Stimulated activated CD8-positive, alpha-beta memory T cell treated with anti-CD3 and anti-CD28 coated beads, Interleukin-12 subunit alpha, Interleukin-12 subunit beta, amount 100 ng/mL, for 24 hours (primary cell): ENCODE results near the gene FOXO3.
"Not testable (repeated sequence)": the region's sequence is repeated elsewhere in the genome, so short reads cannot be mapped to it uniquely, and the experiment has no call there.

Experiments used
- DNase-seq: peaks from one replicate; pipeline ENCODE4 v3.0.0-alpha.2; 2020; ENCODE audit errors: extremely low read depth

FOXO3 gene

DNA sequence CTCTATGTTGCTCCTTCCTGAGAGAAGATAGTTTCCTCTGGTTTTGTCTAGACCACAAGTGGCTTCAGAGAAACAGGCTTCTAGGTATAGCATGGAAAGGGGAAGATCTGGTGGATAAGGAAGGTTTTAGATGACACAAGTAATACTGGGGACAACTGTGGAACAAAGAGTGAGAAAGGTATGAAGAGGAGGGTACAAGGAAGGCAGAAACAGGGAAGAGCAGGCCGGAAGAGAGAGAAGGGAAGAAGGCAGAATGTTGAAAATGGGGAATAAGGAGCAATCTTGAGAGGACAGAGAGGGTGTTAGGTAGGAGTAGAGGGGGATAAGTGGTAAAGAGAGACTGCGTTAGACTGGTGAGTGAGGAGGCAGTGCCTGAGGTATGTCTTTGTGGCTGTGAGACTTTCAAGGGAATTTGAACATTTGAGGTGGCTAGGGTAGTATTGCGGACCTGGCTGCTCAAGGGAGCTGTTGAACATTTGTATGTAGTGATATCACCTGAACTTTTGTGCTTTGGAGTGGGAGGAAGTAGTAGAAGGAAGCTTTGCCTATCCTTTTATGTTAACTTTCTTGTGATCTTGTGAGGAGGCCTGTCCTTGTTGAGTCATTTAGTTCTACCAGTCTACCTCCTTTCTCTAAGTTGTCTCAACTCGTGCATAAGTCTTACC, 69.5 kb downstream of the FOXO3 start:
- no peak for DNase-seq

DNA sequence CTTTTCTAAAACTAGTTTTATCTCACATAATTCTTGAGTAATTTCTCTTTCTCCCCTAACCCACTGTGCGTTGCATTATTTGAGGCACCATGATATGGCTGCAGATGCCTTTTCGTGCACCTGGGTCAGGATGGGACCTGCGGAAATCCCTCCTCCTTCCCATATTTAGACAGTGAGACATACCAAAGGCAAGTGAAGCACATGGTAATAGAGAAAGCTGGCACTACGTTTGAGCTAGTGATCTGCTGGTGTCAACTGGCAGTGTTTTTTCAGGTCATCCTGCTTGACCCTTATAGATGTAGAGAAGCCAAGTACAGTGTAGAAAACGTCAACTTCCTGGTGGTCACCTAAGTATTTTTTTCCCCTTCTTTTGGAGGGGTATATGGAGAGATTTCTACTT, 71.7 kb downstream of the FOXO3 start:
- DNase-seq, result no peak

DNA sequence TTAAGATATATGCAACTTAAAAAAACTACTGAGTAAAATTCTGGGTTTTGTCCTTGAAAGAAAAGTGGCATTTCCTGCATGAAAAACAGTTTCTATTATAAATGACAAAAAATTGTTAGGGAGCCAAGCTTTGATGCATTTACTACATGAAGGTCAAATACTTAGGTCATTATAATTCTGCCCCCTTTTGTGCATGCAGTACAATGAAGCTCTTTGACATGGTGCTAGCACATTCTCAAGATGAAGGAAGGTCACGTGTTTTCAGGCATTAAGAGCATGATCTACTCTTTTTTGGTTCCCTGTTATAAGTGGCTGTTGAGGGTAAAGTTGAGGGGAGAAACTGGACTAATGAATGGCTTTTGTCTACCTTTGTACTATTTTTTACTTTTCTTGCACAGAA, 72.7 kb downstream of the FOXO3 start:
- no peak for DNase-seq

DNA sequence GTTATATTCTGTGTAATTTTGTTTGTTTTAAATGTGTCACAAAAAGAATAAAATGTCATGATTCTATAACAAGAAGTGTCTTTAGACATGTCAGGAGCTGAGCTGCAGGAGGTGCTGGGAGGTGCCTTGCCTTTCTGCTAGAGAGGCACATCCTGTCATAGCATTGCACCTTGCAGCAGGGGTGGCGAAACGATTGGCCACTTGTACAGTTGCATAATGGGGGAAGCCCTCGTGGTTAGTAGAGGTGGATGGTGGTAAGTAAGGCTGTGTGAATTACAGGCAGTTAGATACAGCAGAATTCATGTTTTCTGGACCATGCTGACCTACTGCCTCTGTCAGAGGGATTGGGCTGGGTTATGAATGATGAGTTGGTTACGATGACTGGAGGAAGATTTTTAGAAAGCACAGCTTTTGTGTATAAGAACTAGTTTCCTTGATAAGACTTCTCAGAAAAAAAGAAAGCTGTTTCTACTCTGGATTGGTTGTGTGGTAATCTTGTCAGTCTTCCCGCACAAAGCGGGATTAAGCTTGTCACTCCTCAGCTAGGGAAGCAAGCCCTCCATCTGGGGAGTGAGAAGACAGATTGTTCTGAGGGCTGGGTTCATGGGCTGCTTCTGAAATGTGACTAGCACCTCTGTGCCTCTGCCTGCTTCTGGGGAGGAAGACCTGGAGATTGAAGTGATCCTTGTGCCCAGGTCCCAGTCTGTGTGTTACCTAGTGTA, 74.9 kb downstream of the FOXO3 start:
- DNase-seq, result peak; percentile 1

DNA sequence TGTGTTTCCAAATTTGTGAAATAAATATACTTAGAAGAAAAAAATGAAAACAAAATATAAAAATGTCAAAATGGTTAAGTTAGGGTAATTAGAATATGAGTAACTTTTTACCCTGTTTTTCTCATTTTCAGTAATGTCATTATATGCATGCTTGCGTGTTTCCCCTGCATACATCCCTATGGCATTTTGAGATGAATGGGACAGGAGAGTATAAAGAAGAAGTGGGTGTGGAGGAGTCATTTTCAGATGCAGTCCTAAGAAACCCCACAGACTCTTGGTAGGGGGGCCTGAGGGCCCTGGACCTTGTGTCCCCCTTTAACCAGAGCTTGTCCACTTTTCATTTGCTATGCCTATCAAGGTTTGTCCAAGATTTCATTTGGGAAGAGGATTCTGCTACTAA, 77.2 kb downstream of the FOXO3 start:
- DNase-seq, result no peak

DNA sequence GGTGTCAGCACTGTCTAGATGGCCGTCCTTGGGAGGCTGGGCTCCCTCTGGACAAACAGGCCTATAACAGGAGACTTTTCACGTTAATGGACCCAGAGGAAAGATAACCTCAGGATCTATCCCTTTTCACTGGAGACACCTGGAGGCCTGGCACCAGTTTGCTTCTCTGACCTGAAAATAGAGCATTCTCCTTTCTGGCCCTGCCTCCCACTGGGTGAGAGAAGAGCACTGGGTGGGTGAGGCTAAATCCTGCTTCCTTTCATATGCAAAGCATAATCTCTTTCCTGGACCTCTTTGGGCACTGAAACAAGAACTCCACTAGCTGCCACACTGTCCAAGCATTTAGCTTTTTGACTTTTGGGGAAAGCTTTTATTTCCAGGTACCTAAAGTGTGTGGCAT, 78.3 kb downstream of the FOXO3 start:
- no peak for DNase-seq

DNA sequence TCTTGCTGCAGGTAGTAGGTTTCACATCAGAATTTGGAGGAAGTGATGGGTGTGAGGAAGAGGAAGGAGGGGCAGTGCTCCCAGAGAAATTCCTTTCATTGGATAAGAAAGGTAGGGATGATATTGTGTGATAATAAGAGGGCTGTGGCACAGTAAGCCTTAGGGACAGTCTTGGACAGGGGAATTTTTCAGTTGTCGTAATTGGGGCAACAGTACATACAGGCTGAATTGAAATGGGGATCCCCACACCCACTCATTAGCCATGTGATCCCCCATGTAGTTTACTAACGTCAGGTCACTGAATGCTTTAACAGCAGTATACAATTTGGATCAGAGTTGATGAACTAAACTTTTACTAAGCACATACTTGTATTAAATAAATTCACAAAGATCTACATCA, 79.4 kb downstream of the FOXO3 start:
- no peak for DNase-seq

DNA sequence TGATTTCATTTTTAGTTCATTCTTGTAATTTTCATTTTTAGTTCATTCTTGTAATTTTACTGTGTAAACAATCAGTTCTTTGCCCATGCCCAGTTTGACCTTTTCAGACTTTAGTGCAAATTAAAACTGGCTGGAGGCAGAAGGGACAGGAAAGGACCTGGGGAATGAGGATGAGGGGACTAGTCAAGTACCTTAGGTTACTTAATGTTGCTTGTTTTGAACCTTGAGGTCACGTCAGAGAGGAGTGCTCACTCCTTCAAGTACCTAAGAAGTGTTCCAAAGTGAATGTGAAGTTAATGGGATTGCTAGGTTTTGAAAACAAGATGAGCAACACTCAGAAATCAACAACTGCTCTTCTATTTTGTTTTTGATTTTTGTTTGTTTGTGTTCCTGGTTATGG, 82.5 kb downstream of the FOXO3 start:
- no peak for DNase-seq

DNA sequence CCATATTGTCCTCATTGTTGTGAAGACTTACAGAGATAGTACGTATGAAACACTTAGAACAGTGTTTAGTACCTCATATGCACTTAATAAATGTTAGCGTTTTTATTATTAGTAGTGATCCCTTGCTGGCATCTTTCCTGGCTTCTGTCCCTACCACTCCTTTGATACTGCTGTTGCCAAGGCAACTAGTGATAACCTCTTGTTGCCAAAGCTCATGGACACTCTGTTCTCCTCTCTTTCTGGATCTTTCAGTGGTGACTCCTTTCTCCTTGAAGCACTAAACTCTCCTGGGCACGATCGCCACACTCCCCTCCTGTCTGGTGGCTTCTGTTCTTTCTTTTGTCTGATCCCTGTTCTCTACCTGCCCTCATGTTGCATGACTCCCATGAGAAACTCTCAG, 83.5 kb downstream of the FOXO3 start:
- no peak for DNase-seq

DNA sequence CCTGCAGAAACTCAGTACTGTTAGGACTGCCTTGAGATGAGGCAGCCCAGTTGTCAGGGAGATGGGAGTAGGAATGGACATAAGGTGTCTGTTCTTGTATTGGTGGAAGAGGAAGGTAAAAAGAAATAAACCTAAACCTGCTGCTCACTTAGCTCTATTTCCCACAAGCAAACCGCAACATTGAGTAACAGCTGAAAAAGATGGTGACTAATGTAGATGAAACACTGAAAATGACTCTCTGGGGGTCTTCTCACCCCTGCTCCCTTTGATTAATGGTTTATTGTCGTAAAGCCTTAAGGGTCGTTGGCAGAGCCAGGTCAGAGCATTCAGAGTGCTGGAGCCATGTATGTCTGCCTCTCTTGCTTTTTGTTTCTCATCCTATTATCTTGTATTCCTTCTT, 87.5 kb downstream of the FOXO3 start:
- DNase-seq, result no peak

DNA sequence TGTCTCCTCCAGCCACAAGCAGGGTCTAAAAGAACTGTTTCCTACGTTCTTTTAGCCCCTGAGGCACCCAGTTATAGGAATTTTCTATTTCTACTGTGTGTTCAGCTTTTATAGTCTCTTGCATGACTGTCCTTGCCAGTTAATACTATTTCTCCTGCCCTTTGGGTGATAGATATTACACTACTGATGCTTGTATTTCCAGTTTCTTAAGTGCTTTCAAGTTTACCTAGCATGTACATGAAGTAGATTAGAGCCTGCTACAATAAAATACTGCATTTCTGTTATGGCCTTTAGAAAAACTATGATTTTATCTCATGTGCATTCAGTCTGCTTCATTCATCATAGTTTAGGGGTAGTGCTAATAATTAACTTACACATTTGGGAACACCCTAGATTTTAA, 89.6 kb downstream of the FOXO3 start:
- no peak for DNase-seq

DNA sequence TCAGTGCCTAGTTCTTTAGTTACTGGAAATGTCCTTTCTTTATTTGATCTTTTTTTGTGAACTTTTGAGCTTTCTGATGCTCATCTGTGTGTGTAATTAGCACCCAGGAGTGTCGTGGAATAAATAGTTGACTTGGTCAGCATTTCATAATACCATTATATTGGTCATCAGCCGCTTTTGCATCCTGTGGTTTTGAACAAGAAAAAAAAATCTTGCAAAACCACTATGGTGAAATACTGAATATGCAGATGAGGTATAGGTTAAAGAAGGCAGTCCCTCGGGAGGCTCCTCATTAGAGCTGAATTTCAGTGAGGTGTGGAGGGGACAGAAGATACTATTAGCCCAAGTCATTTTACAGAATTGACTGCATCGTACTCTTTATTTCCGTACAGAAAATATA, 90.1 kb downstream of the FOXO3 start:
- no peak for DNase-seq

DNA sequence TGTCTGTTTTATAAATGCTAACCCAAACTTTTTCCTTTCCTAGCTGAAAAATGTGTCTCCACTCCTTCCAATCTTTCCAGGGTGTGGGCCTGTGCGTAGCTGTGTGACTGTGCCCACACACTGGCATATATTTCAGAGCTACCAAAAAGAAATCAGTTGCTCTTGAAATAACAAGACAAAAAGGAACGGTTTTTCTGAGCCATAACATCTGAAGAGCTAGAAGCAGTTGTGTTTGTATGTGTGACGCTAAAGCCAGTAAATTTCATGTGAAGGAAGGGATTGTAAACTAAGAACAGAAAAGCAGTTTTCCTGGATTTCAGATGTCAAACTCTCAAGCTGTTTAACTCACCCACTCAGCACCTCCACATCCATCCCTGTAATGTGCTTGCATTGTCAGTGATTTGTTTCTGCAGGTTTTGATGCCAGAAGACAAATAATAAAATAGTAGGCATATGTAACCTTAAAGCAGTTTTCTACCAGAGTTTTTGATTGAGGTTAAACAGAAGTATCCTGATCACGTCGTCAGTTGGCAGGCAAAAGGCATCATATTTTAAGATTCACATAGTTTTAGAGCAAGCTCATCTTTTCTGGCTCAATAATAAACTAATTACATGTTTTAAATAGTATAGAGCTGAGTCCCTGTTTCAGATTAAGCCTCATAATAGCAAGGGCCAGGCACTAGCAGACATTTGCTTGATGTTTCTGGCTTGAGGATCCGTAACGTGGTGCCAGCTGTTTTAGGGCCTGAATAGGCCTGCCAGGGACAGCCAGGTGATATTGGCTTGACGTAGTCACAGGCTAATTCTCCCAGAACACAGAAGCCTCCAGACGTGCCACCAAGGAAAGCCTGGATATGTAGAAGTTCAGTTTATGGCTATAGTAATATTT, 90.9 kb downstream of the FOXO3 start:
- DNase-seq, result no peak

DNA sequence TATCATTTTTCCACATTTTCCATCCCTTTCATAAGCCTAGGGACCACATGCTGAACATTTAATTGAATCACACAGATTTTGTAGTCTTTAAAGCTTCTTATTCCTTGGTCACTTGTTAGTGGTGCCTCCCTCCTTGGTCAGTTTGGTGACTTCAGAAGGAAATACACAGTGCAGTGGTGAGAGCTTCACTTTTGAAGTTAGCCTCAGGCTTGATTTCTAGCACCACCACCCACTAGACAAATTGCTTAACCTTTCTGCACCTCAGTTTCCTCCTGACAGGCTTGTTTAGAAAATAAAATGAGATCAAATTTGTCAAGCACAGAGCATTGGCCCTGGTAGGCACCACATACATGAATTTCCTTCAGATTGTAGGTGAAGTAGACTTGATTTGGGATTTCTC, 91.7 kb downstream of the FOXO3 start:
- DNase-seq, result no peak

DNA sequence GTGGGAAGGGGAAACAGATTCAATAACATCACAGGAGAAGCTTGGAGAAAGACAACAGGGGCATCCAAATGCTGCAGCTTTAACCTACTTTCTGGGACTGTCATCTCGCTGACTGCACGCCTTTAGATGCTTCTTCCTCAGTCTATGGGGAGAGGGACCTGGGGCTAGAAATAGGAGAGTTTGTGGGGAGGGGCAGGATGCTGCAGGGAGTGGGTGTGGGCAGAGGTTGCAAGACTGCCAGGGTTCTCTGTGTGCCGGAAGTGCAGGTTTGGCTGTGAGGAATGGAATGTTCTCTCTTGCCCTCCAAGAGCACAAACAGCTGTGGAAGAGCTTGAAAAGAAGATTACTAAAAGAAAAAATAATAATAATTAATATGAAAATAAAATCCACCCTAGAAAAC, 93.2 kb downstream of the FOXO3 start:
- no peak for DNase-seq

DNA sequence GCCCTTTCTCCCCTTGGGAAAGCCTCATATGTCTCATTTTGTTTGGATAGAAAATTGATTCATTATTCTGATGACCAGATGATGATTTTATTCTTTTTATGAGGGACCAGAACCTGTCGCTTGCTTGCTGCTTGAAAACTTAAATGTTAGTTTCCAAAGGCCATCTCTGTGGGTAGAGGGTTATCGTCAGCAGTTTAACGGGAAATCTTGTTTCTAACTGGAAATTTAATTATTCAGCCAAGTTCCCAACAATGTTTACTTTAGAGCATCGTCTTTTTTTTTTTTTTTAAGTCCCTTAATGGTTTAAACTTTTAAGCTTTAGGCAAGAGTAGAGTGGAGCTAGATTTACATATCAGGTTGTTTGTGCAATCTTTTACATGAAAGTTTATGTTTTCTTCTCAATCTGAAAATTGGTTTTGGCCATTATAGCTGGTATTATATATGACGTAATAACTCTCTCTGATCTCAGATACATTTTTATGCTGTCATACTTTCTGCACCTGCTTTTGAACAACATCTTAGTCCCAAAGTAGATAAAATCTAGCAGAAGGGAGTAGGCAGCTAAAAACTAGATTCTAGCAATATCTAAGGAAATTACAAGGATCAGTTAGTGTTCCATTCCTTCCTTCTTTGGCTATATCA, 93.9 kb downstream of the FOXO3 start:
- DNase-seq, result no peak

DNA sequence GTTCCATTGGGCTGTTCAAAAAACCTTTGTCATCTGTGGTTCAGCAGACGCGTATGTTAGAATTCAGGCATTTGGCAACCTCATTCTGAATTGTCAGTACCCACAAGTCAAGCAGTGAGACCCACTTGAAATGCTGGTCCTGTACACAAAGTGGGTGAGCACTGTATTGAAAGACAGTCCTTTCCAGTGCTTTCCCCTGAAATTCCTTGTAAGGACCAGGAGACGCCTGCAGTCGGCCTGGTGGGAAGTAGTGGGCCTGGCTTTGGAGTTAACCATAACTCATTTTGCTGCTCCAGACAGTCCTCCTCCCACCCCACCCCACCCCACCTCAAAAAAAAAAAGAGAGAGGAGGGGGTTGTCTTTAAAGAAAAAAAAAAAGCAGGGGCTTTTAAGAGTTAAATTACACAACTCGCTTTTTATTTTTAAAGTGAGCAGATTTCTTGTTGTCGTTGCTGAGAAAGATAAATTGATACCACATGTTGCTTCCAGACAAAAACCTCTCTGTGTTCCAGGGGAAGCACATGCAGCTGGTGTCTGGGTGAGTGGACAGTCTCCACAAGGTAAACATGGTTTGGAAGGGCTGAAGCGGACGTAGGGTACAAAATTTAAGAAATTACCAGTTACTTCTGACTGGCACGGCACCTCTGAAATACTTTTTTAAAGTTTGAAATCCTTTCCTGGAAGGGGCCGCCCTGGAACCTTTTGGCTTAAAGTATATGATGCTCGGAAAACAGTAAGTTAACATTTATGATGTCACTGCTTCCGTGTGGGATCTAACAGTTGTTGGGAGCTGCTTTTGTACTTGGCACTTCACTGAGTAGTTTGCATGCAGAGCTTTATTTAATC, 95.3 kb downstream of the FOXO3 start:
- DNase-seq, result no peak

DNA sequence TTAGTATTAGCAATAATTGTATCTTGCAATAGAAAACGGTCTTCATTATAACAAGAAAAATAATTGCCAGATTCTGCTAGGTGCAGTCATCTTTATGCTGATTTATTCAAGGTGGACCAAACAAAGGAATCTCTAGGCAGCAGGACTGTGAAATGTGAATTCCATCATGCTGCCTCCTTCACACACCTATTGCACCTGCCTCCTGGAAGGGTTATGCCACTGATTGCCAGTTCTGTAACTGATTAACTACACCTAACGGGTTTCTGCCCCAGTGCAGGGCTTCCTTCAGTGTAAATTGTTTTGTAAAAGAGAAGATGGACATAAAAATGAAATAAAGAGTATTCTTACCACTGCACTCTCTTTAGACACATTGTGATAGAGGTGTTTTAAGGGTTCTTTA, 96.1 kb downstream of the FOXO3 start:
- no peak for DNase-seq

DNA sequence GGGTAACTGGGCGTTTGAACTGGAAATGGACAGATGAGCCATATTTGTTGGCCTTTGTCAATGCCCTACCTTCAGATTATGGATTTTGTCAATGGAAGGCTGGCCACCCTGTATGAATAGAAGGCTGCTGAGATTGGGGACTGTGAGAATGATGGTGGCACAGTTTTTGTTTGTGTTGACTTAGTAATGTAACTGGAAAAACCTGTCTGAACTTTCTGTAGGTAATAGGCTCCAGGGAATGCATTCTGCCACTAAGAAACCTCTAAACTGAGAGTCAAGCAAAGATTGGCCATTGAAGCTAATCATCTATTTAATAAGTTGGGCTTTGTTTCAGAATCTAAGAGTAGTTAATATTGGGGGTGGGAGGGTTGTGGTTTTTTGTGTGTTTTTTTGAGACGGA, 97.5 kb downstream of the FOXO3 start:
- no peak for DNase-seq

DNA sequence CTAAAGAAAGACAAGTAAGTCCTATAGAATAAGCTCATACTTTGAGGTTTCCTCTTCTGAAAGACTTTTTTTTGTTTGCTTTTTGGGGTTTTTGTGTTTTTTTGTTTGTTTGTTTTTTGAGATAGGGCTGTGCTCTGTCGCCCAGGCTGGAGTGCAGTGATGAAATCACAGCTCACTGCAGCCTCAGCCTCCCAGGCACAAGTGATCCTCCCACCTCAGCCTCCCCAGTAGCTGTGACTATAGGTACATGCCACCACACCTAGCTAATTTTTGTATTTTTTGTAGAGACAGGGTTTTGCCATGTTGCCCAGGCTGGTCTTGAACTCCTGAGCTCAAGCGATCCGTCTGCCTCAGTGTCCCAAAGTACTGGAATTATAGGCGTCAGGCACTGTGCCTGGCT, 98.1 kb downstream of the FOXO3 start:
- DNase-seq, result not testable (repeated sequence)

DNA sequence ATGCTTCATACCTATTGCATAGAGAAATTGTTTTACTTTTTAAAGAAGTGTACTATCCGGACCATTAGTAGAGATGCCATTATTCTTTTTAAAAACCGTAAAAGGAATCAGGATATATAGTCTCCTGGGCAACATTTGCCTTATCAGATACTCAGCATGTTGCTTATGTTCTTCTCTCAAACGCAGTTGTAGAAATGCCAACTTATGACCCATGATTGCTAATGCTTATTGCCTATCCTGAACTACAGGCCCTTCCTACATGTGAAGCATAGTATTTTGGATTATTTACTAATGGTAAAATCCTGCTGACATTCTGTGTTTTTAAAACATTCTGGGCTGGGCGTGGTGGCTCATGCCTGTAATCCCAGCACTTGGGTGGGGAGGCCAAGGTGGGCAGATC, 99.5 kb downstream of the FOXO3 start:
- DNase-seq, result no peak
